DOHH2 (cell line): ENCODE measurements around the gene HERC2.

ENCODE experiments used
- CTCF ChIP-seq: fragments of 200-600 bp; sonication (generic); IDR thresholded peaks from one replicate; pipeline ENCODE4 v1.5.1; 2014; ENCODE audit warnings: antibody characterized with exemption, mild to moderate bottlenecking, low read depth, low read length; ENCODE audit not compliant: poor library complexity, severe bottlenecking
- EZH2phosphoT487 ChIP-seq: fragments of 200-600 bp; sonication (generic); IDR thresholded peaks from 2 replicates; pipeline ENCODE4 v1.6.1; 2017; ENCODE audit warnings: borderline replicate concordance, mild to moderate bottlenecking, antibody characterized with exemption, low read length, moderate library complexity, mixed read lengths

DNA sequence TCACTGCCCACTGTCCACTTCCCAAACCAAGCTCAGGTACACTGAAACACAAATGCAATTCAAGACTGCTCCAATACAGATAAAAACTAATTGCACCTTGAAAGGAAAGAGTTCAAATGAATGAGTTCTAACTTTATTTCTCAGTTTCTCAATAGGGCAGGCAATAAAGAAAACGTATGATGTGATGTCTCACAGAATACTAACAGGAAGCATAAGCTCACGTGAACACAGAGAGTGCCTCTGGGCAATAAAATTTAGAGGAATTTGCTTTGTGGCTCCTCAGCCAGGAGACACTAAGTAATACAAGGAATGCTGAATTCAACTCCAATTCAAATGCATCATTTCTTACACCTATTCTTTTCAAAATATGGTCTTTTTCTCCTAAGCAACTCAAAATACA, 140.6 kb downstream of the HERC2 start:
- TF ChIP-seq CTCF (no peak), EZH2phosphoT487 (no peak)
